Raji (cell line): ENCODE measurements around the gene PRRG4.

Experiments
- POLR2A ChIP-seq: IDR thresholded peaks from 2 replicates; pipeline ENCODE4 v1.6.1; 2011; ENCODE audit warnings: low read depth, low read length, control low read depth; ENCODE audit not compliant: insufficient read depth

Gene PRRG4

DNA sequence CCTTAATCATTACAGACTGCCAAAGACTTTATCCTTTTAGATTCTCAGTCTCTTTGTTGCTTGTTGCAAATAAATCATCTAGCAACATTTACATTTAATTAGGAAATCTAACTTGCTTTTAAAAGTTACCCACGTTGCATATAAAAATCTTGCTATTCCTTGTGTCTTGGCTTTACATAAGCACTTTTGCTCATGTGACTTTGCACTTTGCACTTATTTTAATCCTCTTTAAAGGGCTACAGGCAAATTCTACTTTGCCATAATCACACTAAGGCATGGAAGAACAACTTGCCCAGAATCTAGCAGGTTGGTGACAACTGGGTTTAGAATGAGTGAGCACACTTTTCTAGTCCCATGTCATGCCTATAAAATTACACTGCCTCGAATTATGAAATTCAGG is 25.9 kb downstream of the PRRG4 start:
- no peak for TF ChIP-seq POLR2A

DNA sequence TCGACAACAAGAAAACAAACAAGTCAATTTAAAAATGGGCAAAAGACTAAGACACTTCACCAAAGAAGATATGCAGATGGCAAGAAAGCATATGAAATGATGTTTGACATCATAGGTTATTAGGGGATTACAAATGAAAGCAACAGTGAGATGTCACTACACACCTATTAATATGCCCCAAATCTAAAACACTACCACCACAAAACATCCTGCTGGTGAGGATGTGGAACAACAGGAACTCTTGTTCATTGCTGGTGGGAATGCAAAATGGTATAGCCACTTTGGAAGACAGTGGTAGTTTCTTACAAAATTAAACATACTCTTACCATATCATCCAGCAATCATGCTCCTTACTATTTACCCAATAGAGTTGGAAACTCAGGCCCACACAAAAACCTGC is 29.0 kb downstream of the PRRG4 start:
- no peak for TF ChIP-seq POLR2A

DNA sequence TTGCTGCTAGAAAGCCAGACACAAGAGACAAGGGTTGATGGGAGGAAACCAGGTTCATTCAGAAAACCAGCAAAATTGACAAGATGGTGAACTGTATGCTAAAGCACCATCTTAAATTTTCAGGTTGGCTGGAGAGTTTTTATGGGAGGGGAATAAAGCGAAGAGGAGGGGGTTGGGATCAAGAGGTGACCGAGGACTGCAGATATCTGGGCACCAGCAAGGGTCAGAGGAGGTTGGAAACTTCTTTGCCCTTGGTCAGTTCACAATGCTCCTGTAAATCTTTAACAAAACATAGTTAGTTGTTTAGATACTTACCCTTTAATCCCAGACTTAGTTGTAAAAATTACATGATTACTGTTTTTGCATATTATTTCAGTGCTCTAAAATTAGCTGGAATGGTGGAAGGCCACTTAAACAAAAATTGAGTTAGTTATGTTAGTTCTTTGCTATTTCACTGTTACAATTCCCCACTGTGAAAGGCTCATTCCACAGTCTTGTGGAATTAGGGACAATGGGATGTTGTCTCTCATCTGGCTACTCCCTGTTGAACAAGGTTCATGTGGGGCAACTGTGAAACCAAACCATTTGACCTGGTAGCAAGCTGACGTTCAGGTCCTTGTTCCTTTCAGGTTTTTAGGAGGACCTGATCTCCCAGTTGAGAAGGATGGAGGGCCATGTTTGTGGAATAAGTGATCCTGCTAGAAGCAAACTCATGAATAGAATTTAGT is 32.3 kb downstream of the PRRG4 start:
- TF ChIP-seq POLR2A = no peak

DNA sequence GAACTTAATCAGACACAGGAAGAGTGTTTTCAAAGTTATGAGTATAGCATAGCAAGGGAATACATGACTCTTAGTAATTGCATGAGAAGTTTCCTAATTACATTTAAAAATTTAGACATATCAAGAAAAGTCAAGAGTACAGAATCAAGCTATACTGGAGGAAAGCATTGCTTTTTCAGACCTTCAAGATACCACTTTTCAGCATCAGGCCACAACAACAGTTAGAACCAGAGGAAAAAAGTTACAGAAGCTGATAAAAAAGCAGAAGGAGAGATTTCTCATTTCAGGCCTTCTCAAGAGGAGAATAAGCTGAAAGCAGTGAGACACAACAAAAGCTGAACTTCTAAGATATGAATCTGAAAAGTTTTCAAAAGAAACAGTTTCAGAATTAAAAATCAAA is 34.8 kb downstream of the PRRG4 start:
- TF ChIP-seq POLR2A = no peak

DNA sequence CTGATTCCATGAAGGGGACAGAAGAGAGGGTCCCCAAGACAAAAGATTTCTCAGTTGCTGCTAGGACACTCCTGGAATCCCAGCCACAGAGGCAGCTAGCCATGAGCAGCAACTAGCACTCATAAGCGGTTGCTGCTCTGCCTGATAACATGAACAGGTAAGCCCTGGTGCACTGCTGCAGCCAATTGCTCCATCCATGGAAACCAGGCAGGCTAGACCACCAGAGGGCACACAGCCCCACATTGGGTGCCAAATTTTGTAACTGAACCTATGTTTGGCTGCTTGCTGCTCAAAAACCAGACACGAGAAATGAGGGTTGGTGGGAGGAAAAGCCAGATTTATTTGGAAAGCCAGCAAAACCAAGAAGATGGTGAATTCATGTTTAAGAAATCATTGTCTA is 40.9 kb downstream of the PRRG4 start:
- no peak for TF ChIP-seq POLR2A

DNA sequence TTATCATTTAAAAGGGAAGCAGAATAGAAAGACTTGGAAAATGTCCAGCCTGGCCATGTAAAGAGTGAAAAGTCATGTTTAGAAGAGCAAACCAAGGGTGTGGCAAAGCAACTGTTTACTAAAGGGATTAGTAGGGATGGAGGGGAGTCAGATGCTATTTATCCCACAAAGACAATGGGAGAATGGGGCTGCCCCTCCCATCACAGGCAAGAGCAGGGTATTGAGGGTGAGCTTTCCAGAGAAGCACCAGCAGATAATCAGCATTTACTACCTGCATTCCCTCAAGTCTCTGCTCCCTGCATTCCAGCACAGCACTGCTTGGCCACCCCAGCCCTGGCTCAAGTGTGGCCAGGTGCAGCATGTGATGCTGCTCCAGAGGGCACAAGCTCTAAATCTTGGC is 44.4 kb downstream of the PRRG4 start:
- TF ChIP-seq POLR2A = no peak

DNA sequence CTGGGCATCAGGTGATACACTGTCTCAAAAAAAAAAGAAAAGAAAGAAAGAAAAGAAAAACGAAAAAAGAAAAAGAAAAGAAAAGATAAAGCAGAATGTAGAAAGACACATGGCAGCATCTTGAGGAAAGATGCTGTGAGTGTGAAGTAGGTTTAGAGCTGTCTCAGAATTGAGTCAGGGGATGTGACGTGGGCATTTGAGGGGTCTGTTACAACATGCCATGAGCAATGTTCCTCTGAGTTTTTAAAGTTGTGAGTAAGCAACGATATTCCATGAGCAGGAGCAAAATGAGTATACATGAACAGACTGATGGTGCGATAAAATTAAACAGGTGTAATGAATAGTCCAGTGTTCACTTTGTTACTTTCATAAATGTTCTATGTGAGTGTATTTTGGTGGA is 51.6 kb downstream of the PRRG4 start:
- TF ChIP-seq POLR2A = no peak

DNA sequence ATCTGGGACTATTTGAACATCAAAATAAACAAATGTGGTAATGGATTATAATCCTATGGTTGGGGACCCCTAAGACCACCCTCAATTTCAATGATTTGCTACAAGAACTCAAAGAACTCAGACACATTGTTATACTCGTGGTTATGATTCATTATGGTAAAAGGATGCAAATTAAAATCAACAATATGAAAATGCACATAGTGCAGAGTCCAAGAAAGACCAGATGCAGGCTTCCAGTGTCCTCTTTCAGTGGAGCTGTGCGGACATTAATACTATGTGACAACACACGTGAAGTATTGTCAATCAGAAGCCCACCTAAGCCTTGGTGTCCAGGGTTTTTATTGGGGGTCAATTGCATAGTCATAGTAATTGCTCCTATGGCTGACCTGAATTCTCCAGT is 53.7 kb downstream of the PRRG4 start:
- TF ChIP-seq POLR2A = no peak

DNA sequence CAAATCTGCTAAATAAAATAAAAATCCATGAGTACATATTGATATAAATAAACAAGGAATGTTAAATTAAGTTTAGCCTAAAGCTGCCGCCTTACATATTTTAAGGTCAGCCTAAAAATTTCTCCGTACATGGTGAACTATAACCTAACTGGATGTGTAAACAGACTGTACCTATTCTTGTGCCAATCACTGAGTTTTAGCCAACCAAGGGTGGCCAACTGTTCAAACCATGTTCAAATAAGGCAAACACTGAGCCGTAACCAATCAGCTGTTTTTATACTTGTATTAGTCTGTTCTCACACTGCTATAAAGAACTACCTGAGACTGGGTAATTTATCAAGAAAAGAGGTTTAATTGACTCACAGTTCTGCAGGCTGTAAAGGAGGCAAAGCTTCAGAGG is 54.3 kb downstream of the PRRG4 start:
- no peak for TF ChIP-seq POLR2A

DNA sequence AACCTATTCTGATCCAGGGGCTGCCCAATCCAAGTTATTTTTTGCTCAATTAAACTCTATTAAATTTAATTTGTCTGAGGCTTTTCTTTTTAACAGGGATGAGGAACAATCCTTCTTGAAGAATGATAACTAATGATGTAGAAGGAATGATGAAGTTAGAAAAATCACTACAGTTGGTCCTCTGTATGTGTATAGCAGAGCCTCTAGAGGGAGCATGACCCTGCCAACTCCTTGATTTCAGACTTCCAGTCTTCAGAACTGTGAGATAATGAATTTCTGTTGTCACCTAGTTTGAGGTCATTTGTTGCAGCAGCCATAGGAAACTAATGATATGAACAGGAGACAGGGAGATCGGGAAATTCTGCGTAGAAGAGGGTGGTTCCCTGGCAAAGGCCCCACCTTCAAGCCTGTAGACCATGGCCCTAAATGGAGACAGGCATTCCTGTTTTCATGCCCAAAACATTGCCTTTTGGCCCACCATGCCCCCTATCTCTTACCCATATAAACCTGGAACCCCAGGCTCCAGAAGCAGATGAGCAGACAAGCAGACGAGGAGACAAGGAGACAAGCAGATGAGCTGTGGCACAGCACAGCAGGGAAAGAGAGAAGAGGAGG is 55.1 kb downstream of the PRRG4 start:
- no peak for TF ChIP-seq POLR2A

DNA sequence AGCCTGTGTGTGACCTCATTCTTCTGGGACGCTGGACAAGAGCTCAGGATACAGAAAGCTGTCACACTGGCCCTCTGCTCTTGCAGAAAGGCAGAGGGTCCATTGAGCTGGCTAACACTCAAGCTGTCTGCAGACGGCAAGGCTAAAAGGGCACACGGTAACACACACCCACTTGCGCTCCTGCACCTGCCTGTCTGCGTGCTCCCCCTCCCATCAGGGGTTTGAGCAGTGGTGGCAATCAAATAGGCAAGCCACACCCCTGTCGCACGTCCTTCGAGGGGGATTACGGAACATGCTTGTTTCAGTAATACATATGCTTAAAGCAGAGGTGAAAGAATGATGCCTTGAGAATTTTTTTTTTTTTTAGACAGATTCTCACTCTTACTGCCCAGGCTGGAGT is 55.8 kb downstream of the PRRG4 start:
- TF ChIP-seq POLR2A = no peak

DNA sequence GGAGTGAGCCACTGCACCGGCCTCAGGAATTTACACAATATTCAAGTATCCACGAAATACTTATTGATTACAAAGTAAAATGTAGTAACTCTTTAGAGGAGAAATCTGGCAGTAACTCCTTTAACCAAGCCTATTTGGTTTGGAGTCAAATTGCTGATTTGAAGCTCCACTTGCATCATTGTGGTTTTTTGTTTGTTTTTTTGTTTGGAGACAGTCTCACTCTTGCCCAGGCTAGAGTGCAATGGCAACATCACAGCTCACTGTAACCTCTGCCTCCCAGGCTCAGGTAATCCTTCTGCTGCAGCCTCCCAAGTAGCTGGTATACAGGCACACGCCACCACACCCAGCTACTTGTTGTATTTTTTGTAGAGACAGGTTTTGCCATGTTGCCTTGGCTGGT is 56.5 kb downstream of the PRRG4 start:
- TF ChIP-seq POLR2A = no peak

DNA sequence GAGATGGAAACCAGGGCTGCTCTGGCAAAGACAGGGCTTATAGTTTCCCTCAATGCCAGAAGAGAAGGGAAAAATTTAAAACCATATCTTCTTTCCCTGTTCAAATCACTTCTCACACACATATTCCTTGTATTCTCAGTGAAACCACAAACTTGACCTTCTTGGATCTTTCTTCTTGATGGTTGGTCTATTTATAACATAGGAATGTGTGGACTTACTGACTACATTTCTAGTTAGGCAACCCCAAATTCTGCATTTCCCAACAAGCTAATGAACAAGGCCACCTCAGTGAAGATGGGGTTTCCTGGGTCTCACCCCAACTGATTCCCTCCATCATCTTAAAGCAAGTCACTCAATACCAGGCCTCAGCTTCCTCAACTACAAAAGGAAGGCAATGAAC is 59.1 kb downstream of the PRRG4 start:
- TF ChIP-seq POLR2A = no peak

DNA sequence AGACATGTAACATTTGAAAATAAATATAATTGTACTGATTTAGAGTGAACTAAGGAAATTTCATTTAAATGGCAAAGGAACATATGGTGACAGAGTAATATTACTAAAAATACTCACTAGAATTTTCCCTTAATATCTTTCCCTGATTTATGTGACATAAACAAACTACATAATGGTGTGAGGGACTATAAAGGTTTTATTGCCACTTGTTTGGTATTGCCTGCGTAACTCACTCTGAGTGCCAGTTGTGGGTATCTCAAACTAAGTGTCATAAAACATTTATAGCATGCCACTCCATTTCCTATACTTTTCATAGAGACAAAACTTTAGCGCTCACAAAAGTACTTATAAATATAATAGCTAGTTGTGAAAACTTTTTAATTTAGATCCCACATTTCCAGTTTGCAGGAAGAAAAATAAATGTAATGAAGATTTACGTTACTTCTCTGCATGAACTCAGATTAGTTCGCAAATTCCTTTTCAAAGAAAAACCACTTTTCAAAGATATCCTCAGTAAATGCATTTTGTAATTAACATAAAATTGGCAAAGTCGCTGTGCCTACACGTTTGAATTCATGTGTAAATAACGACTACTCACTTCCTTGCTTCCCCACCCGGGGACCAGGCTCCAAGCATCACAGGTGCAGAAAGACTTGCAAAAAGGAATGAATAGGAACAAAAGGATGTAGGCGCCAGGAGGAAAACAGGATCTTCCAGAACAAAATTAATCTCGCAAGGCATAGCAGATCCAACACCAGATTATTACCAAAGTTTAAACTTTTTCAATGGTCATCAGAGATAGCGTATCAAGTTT is 61.3 kb downstream of the PRRG4 start:
- no peak for TF ChIP-seq POLR2A

DNA sequence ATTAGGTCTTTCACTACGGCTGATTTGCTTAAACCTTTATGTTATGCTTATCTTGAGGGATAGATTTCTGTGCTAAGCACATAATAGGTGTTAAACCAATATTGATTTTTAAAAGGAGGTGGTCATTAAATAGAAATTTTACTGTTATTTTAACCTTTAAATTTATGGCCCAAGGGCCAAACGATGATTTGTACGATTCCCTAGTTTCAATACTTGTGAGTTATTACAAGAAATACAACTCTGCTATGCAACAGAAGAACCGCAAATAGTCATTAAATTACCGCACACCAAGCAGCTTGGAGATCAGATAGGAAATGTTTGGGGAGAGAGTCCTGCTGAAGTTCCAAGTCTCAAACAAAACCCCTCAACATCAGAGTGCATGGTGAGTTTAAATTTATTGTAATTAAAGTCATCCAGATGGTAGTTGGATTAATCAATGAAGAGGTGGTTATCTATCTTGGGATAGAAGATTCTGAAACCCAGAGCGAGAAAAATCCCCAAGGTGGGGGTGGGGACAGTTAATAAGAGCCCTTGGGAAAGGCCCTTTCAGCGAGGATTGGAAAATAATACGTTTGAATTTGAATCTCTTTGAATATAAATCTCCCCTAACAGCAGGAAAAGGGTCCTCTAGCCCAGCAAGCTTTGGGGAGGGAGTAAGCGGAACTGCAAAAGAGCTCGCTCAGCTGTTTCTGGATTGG is 62.1 kb downstream of the PRRG4 start:
- no peak for TF ChIP-seq POLR2A
